B cell (primary cell): Measurements from ENCODE around the gene FAM217B.

Experiments used
- EZH2 ChIP-seq: IDR thresholded peaks from 2 replicates; pipeline ENCODE4 v1.6.1; 2012; ENCODE audit warnings: borderline replicate concordance, low read depth, mild to moderate bottlenecking, moderate library complexity, low read length; ENCODE audit not compliant: insufficient read depth, poor library complexity, severe bottlenecking
- TF ChIP-seq, protein P1 (sequence below): fragments of 200-600 bp; IDR thresholded peaks from one replicate; pipeline ENCODE4 v1.8.0; 2022; ENCODE audit warnings: antibody characterized with exemption, mild to moderate bottlenecking

DNA sequence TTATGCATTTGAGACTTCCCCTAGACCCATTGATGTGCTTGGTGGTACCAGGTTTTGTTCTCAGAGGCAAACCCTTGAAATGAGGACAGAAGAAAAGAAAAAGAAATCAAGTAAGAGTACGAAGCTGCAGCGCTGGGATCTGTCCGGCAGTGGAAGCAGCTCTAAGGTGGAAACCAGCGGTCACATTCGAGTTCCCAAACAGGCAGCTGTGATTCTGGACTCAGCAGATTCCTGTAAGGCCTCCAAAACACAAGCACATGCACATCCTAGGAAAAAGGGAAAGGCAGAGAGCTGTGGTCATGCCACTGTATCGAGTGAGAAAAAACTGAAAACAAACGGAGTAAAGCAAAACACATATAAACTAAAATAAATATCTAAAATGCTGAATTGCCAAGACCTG, 4.5 kb downstream of the FAM217B start:
- TF ChIP-seq, protein P1, sequence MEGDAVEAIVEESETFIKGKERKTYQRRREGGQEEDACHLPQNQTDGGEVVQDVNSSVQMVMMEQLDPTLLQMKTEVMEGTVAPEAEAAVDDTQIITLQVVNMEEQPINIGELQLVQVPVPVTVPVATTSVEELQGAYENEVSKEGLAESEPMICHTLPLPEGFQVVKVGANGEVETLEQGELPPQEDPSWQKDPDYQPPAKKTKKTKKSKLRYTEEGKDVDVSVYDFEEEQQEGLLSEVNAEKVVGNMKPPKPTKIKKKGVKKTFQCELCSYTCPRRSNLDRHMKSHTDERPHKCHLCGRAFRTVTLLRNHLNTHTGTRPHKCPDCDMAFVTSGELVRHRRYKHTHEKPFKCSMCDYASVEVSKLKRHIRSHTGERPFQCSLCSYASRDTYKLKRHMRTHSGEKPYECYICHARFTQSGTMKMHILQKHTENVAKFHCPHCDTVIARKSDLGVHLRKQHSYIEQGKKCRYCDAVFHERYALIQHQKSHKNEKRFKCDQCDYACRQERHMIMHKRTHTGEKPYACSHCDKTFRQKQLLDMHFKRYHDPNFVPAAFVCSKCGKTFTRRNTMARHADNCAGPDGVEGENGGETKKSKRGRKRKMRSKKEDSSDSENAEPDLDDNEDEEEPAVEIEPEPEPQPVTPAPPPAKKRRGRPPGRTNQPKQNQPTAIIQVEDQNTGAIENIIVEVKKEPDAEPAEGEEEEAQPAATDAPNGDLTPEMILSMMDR: no peak
- no peak for TF ChIP-seq EZH2
